Measurements from ENCODE around the gene HECW1.

Gene HECW1

GRCh38 chr7:43112941-43113621 is 634 bp downstream of the HECW1 start (continued):
- TF ChIP-seq PRDM2 (tag by site-specific recombination; IDR thresholded peaks at IDR 0.05; ENCODE audit: borderline replicate concordance) (0 out of 2 replicates have a peak, but pooled peaks have one; percentile 8), ZNF529 (tag by site-specific recombination; IDR thresholded peaks at IDR 0.05; ENCODE audit: insufficient replicate concordance) (no peak), ZNF561 (tag by site-specific recombination; IDR thresholded peaks at IDR 0.05; ENCODE audit: borderline replicate concordance) (0 out of 2 replicates have a peak, but pooled peaks have one; percentile 35), ZNF26 (tag by site-specific recombination; IDR thresholded peaks at IDR 0.05) (no peak), ZNF138 (tag by site-specific recombination; IDR thresholded peaks at IDR 0.05; ENCODE audit: borderline replicate concordance) (no peak), ZFP37 (tag by site-specific recombination; IDR thresholded peaks at IDR 0.05) (0 out of 2 replicates have a peak, but pooled peaks have one; percentile 43), GLIS2 (tag by site-specific recombination; IDR thresholded peaks at IDR 0.05) (peak; percentile 83), SP7 (tag by site-specific recombination; IDR thresholded peaks at IDR 0.05) (0 out of 2 replicates have a peak, but pooled peaks have one; percentile 9), SP2 (tag by site-specific recombination; IDR thresholded peaks at IDR 0.05) (peak; percentile 83), KLF7 (tag by site-specific recombination; IDR thresholded peaks at IDR 0.05; ENCODE audit: borderline replicate concordance) (peak; percentile 45; the same call in 1 of the 2 replicates), ZNF426 (tag by site-specific recombination; IDR thresholded peaks at IDR 0.05) (no peak), ZNF513 (tag by site-specific recombination; IDR thresholded peaks at IDR 0.05) (no peak), KLF1 (tag by site-specific recombination; IDR thresholded peaks at IDR 0.05) (peak; percentile 98), ZNF146 (tag by site-specific recombination; IDR thresholded peaks at IDR 0.05) (0 out of 2 replicates have a peak, but pooled peaks have one; percentile 2), ZNF398 (tag by site-specific recombination; IDR thresholded peaks at IDR 0.05) (peak; percentile 84), ZNF549 (tag by site-specific recombination; IDR thresholded peaks at IDR 0.05) (no peak), ZFHX2 (tag by site-specific recombination; conservative IDR thresholded peaks at IDR 0.05) (peak; percentile 84), IKZF3 (tag by site-specific recombination; IDR thresholded peaks at IDR 0.05) (no peak), ZNF837 (tag by site-specific recombination; IDR thresholded peaks at IDR 0.05) (no peak), ZNF335 (tag by site-specific recombination; conservative IDR thresholded peaks at IDR 0.05) (peak; percentile 91)
- TF ChIP-seq, protein P1, sequence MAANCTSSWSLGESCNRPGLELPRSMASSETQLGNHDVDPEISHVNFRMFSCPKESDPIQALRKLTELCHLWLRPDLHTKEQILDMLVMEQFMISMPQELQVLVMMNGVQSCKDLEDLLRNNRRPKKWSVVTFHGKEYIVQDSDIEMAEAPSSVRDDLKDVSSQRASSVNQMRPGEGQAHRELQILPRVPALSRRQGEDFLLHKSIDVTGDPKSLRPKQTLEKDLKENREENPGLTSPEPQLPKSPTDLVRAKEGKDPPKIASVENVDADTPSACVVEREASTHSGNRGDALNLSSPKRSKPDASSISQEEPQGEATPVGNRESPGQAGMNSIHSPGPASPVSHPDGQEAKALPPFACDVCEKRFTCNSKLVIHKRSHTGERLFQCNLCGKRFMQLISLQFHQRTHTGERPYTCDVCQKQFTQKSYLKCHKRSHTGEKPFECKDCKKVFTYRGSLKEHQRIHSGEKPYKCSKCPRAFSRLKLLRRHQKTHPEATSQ (tag by site-specific recombination; IDR thresholded peaks at IDR 0.05): no peak
- TF ChIP-seq, protein P2, sequence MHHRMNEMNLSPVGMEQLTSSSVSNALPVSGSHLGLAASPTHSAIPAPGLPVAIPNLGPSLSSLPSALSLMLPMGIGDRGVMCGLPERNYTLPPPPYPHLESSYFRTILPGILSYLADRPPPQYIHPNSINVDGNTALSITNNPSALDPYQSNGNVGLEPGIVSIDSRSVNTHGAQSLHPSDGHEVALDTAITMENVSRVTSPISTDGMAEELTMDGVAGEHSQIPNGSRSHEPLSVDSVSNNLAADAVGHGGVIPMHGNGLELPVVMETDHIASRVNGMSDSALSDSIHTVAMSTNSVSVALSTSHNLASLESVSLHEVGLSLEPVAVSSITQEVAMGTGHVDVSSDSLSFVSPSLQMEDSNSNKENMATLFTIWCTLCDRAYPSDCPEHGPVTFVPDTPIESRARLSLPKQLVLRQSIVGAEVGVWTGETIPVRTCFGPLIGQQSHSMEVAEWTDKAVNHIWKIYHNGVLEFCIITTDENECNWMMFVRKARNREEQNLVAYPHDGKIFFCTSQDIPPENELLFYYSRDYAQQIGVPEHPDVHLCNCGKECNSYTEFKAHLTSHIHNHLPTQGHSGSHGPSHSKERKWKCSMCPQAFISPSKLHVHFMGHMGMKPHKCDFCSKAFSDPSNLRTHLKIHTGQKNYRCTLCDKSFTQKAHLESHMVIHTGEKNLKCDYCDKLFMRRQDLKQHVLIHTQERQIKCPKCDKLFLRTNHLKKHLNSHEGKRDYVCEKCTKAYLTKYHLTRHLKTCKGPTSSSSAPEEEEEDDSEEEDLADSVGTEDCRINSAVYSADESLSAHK (tag by site-specific recombination; IDR thresholded peaks at IDR 0.05): 0 out of 2 replicates have a peak, but pooled peaks have one; percentile 3
